Peyer's patch (tissue), 4 donors: ENCODE results near the gene FNDC3B. TPM values are rescaled to one million over a fixed set of nuclear protein-coding genes. Genes with fewer than 3 reads are reported as not detected.

ENCODE experiments used
- DNase-seq, 3 donors: peaks; one replicate each; pipeline ENCODE4 v3.0.0-alpha.2; 2017 to 2019
- H3K27ac ChIP-seq, 4 donors: fragments of 200-600 bp; sonication (generic); one replicate each; pipeline ENCODE4 v1.5.1; 2016 to 2019
- H3K27me3 ChIP-seq, 2 donors: fragments of 200-600 bp; sonication (generic); one replicate each; pipeline ENCODE4 v1.5.1; 2019
- H3K36me3 ChIP-seq, 3 donors: fragments of 200-600 bp; sonication (generic); one replicate each; pipeline ENCODE4 v1.5.1; 2016 to 2019
- H3K4me1 ChIP-seq, 4 donors: fragments of 200-600 bp; sonication (generic); one replicate each; pipeline ENCODE4 v1.5.1; 2016 to 2019
- H3K4me3 ChIP-seq, 4 donors: fragments of 200-600 bp; sonication (generic); 1 replicate in 3 of 4; 2 replicates in 1 of 4; pipeline ENCODE4 v1.5.1; 2016 to 2019; ENCODE audit warnings: mild to moderate bottlenecking in 1 of 4
- H3K9me3 ChIP-seq, 4 donors: fragments of 200-600 bp; sonication (generic); one replicate each; pipeline ENCODE4 v1.5.1; 2016 to 2019; ENCODE audit warnings: mild to moderate bottlenecking in 1 of 4
- POLR2A ChIP-seq, 2 donors: fragments of 450-650 bp; IDR thresholded peaks; one replicate each; pipeline ENCODE4 v1.5.1; 2017; ENCODE audit warnings: antibody characterized with exemption in 2 of 2, mild to moderate bottlenecking in 2 of 2, moderate library complexity in 2 of 2
- total RNA-seq, 4 donors: library from RNA; depleted of rRNA; stranded (reverse); fragments of >200 nt; gene quantifications; one replicate each; pipeline ENCODE4 v1.1.0, GENCODE V29; 2016
- TF ChIP-seq, protein P1 (sequence below), 6 experiments: fragments of 450-650 bp in 4 of 6; fragments of 200-600 bp in 2 of 6; sonication (generic) in 1 of 6; IDR thresholded peaks; one replicate each; pipeline ENCODE4 v1.5.1; 2017 to 2019; ENCODE audit warnings: antibody characterized with exemption in 6 of 6, mild to moderate bottlenecking in 3 of 6, moderate library complexity in 1 of 6

The FNDC3B gene
- total RNA-seq, 4 donors from 2014 or later, result 28.7 to 74.3 (median 54.6) TPM

DNA sequence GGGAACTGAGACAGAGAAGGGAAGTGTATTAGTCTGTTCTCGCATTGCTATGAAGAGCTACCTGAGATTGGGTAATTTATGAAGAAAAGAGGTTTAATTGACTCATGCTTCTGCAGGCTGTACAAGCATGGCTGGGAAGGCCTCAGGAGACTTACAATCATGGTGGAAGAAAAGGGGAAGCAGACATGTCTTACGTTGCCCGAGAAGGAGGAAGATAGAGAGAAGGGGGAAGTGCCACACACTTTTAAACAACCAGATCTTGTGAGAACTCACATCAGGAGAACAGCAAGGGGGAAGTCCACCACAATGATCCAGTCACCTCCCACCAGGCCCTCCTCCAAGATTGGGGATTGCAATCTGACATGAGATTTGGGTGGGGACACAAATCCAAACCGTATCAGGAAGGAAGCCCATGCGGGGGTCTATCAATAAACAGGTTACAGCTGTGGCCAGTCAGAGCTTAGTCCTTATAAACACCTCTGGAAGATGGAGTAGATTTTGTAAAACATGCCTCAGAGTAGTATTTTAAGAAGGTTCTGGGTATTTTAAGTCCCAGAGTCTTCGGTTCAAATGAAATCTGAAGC lies 254.9 kb downstream of the FNDC3B start:
- peaks cover 0 to 7% (median 0%) of the 10 kb centered on the region in 4 donors for H3K4me1 ChIP-seq
- no peak overlapping the region for H3K27ac ChIP-seq
- H3K9me3 ChIP-seq, result no peaks in the 10 kb centered on the region
- DNase-seq, result no peak
- no peak overlapping the region for H3K4me3 ChIP-seq
- H3K36me3 ChIP-seq, result peaks cover 0 to 34% (median 0%) of the 10 kb centered on the region in 3 donors
- TF ChIP-seq, protein P1, sequence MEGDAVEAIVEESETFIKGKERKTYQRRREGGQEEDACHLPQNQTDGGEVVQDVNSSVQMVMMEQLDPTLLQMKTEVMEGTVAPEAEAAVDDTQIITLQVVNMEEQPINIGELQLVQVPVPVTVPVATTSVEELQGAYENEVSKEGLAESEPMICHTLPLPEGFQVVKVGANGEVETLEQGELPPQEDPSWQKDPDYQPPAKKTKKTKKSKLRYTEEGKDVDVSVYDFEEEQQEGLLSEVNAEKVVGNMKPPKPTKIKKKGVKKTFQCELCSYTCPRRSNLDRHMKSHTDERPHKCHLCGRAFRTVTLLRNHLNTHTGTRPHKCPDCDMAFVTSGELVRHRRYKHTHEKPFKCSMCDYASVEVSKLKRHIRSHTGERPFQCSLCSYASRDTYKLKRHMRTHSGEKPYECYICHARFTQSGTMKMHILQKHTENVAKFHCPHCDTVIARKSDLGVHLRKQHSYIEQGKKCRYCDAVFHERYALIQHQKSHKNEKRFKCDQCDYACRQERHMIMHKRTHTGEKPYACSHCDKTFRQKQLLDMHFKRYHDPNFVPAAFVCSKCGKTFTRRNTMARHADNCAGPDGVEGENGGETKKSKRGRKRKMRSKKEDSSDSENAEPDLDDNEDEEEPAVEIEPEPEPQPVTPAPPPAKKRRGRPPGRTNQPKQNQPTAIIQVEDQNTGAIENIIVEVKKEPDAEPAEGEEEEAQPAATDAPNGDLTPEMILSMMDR (IDR thresholded peaks at IDR 0.05), result no peak
- TF ChIP-seq POLR2A (IDR thresholded peaks at IDR 0.05), result no peak
- no peaks in the 10 kb centered on the region for H3K27me3 ChIP-seq

DNA sequence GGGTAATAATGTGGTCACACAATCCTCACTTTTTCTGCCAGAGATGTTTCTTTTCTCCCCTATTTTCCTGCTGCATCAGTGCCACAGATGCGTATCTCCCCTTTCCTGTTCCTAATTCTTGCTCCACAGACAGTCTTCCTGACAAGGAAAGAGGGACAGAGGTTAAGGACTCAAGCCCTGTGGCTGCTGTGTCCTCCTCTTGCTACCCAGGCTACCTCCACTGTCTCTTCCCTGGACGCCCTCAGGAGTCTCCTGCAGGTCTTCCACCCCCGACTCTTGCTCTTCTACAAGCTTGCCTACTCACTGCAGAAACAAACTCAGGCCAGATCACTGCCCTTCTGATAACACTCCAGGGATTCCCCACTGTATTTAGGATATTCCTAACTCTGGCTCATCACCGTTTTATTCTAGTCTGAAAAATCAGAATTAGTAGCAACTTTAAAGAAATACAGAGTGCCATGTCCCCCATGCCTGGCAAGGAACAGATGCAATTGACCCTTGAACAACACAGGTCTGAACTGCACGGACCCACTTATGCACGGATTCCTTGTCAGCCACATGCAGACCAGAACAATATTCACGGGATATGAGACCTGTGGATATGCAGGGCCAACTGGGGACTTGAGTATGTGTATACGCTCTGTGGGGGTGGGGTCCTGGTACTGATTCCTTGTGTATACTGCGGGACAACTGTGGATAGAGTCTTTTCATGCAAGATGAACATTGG lies 257.0 kb downstream of the FNDC3B start:
- no peak overlapping the region for H3K27ac ChIP-seq
- TF ChIP-seq POLR2A (IDR thresholded peaks at IDR 0.05), result no peak
- TF ChIP-seq, protein P1 (IDR thresholded peaks at IDR 0.05), result no peak

DNA sequence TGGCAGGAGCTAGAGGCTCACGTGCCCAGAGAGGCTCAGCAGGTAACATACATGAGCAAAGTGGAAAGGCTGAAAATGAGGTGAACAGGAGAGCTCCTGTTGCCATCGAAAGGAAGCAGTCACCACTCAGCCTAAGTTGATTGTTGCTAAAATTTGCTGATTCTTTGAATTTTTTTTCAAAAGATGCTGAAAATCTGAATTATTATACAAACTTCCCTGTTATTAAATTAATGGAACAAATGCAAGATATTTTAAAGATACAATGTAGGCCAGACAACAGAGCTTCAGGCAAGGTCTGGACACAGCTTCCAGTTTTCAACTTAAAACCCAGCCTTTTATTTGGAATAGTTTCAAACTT lies 257.6 kb downstream of the FNDC3B start:
- no peak for DNase-seq
- Histone ChIP-seq H3K36me3 (peaks cover 0 to 44% (median 0%) of the 10 kb centered on the region in 3 donors), H3K4me3 (no peak overlapping the region)

More for the DNA sequence above, 257.0 kb downstream of the FNDC3B start:
- Histone ChIP-seq H3K4me1 (no peaks in the 10 kb centered on the region), H3K9me3 (no peaks in the 10 kb centered on the region), H3K27me3 (no peaks in the 10 kb centered on the region), H3K36me3 (peaks cover 0 to 44% (median 0%) of the 10 kb centered on the region in 3 donors), H3K4me3 (no peak overlapping the region)
- DNase-seq, result no peak

DNA sequence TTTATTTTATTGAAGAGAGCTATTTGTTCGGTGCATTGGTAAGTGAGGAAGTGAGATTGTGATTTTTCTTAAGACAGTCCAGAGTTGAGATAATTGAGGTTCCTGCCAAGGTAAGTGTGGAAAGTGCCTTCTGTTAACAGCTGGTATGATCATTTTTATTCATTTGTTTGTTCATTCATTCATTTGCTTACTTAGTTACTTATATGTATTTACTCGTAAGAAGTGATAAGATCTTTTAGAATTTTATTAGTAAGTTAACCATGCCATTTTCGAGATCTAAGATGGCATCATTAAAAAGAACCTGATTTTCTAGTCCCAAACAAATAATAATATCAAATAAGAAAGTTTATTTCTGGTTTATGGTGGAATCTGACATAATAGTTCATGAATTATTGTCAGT lies 258.9 kb downstream of the FNDC3B start:
- no peak overlapping the region for H3K4me3 ChIP-seq
- no peaks in the 10 kb centered on the region for H3K9me3 ChIP-seq
- no peaks in the 10 kb centered on the region for H3K27me3 ChIP-seq
- no peak for DNase-seq
- peaks cover 0 to 44% (median 0%) of the 10 kb centered on the region in 3 donors for H3K36me3 ChIP-seq
- TF ChIP-seq, protein P1 (IDR thresholded peaks at IDR 0.05), result no peak
- no peak for TF ChIP-seq POLR2A (IDR thresholded peaks at IDR 0.05)
- no peak overlapping the region for H3K27ac ChIP-seq
- H3K4me1 ChIP-seq, result no peaks in the 10 kb centered on the region

More for the DNA sequence above, 257.6 kb downstream of the FNDC3B start:
- no peaks in the 10 kb centered on the region for H3K27me3 ChIP-seq
- no peak overlapping the region for H3K27ac ChIP-seq
- no peaks in the 10 kb centered on the region for H3K9me3 ChIP-seq
- TF ChIP-seq POLR2A (IDR thresholded peaks at IDR 0.05), result no peak
- TF ChIP-seq, protein P1 (IDR thresholded peaks at IDR 0.05), result no peak
- H3K4me1 ChIP-seq, result no peaks in the 10 kb centered on the region

DNA sequence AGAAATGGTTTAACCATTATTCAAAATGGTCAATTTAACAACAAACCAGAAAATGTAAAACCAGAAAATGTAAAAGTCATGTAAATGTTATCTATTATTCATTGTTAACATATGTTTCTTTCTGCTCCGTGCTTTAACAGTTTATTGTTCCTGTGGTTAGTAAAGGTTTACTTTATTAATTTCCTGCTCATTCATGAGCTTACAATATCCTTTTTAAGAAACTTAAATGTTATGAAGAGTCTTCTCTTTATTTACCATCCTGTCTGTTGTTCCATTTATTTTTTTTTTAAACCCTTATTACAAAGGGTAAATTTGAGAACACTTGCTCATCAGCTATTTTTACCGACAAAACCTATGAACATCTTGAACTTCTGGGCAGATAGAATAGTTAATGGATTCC lies 260.8 kb downstream of the FNDC3B start:
- no peak for DNase-seq
- no peaks in the 10 kb centered on the region for H3K4me1 ChIP-seq
- peaks cover 0 to 33% (median 0%) of the 10 kb centered on the region in 3 donors for H3K36me3 ChIP-seq
- H3K27ac ChIP-seq, result no peak overlapping the region
- H3K4me3 ChIP-seq, result no peak overlapping the region
- H3K9me3 ChIP-seq, result no peaks in the 10 kb centered on the region
- TF ChIP-seq, protein P1 (IDR thresholded peaks at IDR 0.05), result no peak
- no peak for TF ChIP-seq POLR2A (IDR thresholded peaks at IDR 0.05)
- no peaks in the 10 kb centered on the region for H3K27me3 ChIP-seq
